ENCODE results near the gene ARPC2. TPM values are rescaled to one million over a fixed set of nuclear protein-coding genes. Genes with fewer than 3 reads are reported as not detected.

ARPC2 gene
- polyA plus RNA-seq, 1 donor from 2014 or later = 167 TPM

DNA sequence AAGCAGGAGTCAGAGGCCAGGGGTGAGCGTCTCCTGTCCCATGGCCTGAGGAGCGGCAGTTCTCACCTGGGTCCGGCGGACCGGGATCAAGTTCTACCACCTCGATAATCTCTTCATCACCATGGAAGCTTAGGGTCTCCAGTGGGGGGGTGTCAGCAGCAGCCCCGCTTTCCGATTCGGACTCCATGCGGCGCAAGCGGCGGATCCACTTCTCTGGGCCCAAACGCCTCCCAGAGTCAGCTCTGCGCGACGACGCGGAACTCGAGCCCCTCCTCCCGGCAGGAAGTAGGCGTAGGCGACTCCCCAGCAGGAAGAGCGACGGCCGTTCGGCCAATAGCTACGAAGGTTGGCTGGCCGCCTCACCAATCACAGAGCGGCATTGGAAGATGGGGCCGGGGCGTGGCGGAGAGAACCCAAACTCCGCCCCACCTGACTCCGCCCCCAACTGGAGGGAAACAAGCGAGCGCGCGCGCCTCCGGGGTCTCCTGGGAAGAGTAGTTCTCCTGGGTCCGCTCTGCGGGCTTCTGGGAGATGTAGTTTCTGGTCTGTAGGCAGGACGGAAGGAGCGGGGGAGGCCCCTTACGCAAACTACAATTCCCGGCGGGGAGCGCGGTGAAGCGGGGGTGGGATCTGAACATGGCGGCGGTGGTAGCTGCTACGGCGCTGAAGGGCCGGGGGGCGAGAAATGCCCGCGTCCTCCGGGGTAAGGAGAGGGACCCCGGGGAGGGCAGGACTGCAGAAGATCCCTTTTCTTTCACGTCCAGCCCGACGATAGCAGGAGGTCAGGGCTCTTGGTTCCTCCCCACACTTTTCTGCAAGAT, 53.1 kb downstream of the ARPC2 start, which contains the start of the genes AAMP and PNKD:
AAMP (minus strand) TSS at position 238 of the 821 bp plus-strand sequence; CDS start at position 187, 51 bp downstream.
PNKD (plus strand) TSS at position 620 of the 821 bp plus-strand sequence; CDS start at position 637, 17 bp downstream.
- Histone ChIP-seq H3K27me3 (ENCODE audit: insufficient read depth, low read depth, low read length) (no peaks in the 10 kb centered on the region), H3K4me2 (ENCODE audit: low read length) (peak within 1 kb of the TSS; percentile 89), H3K9me2 (ENCODE audit: insufficient read depth, low read length) (no peaks in the 10 kb centered on the region), H4K20me1 (ENCODE audit: insufficient read depth) (no peaks in the 10 kb centered on the region), H3K9me3 (ENCODE audit: low read length) (no peaks in the 10 kb centered on the region), H3K4me3 (ENCODE audit: low read length) (peak within 1 kb of the TSS; percentile 78), H3F3A (ENCODE audit: insufficient read depth, low read length, poor library complexity, severe bottlenecking) (no peaks in the 10 kb centered on the region), H3K9ac (ENCODE audit: low read length) (peak within 1 kb of the TSS; percentile 79), H3K79me2 (replicated peaks; ENCODE audit: insufficient read depth, low read length) (peaks cover 9% of the 10 kb centered on the region), H3K27ac (ENCODE audit: low read length) (peak within 1 kb of the TSS; percentile 50), H3K36me3 (ENCODE audit: insufficient read depth, low read length) (no peaks in the 10 kb centered on the region), H2AFZ (ENCODE audit: low read depth, low read length) (peak within 1 kb of the TSS; percentile 59)
- TF ChIP-seq POLR2AphosphoS5 (IDR thresholded peaks at IDR 0.05) (peak; percentile 79), MXI1 (conservative IDR thresholded peaks at IDR 0.05; ENCODE audit: poor library complexity, severe bottlenecking) (peak; percentile 81), SMC3 (conservative IDR thresholded peaks at IDR 0.05; ENCODE audit: poor library complexity) (no peak), RAD21 (conservative IDR thresholded peaks at IDR 0.05) (no peak), EZH2 (IDR thresholded peaks at IDR 0.05; ENCODE audit: borderline replicate concordance, insufficient read depth, low read length, poor library complexity, severe bottlenecking) (no peak), EP300 (conservative IDR thresholded peaks at IDR 0.05; ENCODE audit: poor library complexity, severe bottlenecking) (peak; percentile 28), TAF1 (IDR thresholded peaks at IDR 0.05; ENCODE audit: low read depth) (no peak)
- TF ChIP-seq, protein P1, sequence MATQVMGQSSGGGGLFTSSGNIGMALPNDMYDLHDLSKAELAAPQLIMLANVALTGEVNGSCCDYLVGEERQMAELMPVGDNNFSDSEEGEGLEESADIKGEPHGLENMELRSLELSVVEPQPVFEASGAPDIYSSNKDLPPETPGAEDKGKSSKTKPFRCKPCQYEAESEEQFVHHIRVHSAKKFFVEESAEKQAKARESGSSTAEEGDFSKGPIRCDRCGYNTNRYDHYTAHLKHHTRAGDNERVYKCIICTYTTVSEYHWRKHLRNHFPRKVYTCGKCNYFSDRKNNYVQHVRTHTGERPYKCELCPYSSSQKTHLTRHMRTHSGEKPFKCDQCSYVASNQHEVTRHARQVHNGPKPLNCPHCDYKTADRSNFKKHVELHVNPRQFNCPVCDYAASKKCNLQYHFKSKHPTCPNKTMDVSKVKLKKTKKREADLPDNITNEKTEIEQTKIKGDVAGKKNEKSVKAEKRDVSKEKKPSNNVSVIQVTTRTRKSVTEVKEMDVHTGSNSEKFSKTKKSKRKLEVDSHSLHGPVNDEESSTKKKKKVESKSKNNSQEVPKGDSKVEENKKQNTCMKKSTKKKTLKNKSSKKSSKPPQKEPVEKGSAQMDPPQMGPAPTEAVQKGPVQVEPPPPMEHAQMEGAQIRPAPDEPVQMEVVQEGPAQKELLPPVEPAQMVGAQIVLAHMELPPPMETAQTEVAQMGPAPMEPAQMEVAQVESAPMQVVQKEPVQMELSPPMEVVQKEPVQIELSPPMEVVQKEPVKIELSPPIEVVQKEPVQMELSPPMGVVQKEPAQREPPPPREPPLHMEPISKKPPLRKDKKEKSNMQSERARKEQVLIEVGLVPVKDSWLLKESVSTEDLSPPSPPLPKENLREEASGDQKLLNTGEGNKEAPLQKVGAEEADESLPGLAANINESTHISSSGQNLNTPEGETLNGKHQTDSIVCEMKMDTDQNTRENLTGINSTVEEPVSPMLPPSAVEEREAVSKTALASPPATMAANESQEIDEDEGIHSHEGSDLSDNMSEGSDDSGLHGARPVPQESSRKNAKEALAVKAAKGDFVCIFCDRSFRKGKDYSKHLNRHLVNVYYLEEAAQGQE (IDR thresholded peaks at IDR 0.05; ENCODE audit: borderline replicate concordance) = no peak
- TF ChIP-seq, protein P2, sequence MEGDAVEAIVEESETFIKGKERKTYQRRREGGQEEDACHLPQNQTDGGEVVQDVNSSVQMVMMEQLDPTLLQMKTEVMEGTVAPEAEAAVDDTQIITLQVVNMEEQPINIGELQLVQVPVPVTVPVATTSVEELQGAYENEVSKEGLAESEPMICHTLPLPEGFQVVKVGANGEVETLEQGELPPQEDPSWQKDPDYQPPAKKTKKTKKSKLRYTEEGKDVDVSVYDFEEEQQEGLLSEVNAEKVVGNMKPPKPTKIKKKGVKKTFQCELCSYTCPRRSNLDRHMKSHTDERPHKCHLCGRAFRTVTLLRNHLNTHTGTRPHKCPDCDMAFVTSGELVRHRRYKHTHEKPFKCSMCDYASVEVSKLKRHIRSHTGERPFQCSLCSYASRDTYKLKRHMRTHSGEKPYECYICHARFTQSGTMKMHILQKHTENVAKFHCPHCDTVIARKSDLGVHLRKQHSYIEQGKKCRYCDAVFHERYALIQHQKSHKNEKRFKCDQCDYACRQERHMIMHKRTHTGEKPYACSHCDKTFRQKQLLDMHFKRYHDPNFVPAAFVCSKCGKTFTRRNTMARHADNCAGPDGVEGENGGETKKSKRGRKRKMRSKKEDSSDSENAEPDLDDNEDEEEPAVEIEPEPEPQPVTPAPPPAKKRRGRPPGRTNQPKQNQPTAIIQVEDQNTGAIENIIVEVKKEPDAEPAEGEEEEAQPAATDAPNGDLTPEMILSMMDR (IDR thresholded peaks at IDR 0.05; ENCODE audit: poor library complexity, severe bottlenecking) = peak; percentile 52

DNA sequence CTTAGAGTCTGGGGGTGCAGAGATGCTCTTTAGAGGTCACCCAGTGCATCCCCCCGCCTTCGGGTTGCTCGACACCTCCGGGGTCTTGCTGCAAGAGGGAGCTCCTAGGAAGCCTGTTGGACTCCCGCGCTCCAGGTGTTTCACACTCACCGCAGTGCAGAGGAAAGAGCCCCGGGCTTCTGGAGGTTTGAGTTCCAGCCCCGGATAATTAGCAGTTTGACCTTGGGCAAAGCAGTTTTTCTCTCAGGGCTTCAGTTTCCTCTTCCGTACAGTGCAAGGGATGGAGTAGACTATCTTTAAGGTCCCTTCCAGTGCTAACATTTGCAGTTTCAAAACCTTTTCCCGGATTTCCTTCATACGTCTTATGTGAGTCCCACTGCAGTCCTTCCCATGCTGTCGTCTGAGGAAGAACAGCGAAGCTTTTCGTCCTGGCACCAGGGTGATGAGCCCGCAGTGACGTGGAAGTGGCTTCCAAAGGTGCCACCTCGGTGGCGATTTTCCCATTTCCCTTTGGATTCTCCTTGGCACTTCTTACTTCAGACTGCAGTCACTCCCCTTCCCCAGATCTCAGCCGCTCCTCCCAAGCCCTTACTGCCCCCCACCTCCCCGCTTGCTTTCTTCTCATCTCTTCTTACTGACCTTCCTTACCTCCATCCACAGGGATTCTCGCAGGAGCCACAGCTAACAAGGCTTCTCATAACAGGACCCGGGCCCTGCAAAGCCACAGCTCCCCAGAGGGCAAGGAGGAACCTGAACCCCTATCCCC, 53.9 kb downstream of the ARPC2 start:
- no peaks in the 10 kb centered on the region for H3K9me2 ChIP-seq (ENCODE audit: insufficient read depth, low read length)
- H3K79me2 ChIP-seq (replicated peaks; ENCODE audit: insufficient read depth, low read length) = peaks cover 9% of the 10 kb centered on the region
- no peaks in the 10 kb centered on the region for H3K27me3 ChIP-seq (ENCODE audit: insufficient read depth, low read depth, low read length)
- H3K9me3 ChIP-seq (ENCODE audit: low read length) = no peaks in the 10 kb centered on the region
- TF ChIP-seq POLR2AphosphoS5 (IDR thresholded peaks at IDR 0.05) = no peak
- no peak for TF ChIP-seq RAD21 (conservative IDR thresholded peaks at IDR 0.05)
- TF ChIP-seq SMC3 (conservative IDR thresholded peaks at IDR 0.05; ENCODE audit: poor library complexity) = no peak
- TF ChIP-seq, protein P1 (IDR thresholded peaks at IDR 0.05; ENCODE audit: borderline replicate concordance) = no peak
- TF ChIP-seq, protein P2 (IDR thresholded peaks at IDR 0.05; ENCODE audit: poor library complexity, severe bottlenecking) = no peak
- no peak for TF ChIP-seq MXI1 (conservative IDR thresholded peaks at IDR 0.05; ENCODE audit: poor library complexity, severe bottlenecking)
- TF ChIP-seq EZH2 (IDR thresholded peaks at IDR 0.05; ENCODE audit: borderline replicate concordance, insufficient read depth, low read length, poor library complexity, severe bottlenecking) = no peak
- H3K9ac ChIP-seq (ENCODE audit: low read length) = peak overlapping the region; percentile 70
- H3K36me3 ChIP-seq (ENCODE audit: insufficient read depth, low read length) = no peaks in the 10 kb centered on the region
- peak overlapping the region; percentile 59 for H2AFZ ChIP-seq (ENCODE audit: low read depth, low read length)
- peak overlapping the region; percentile 31 for H3K27ac ChIP-seq (ENCODE audit: low read length)
- peak overlapping the region; percentile 54 for H3K4me2 ChIP-seq (ENCODE audit: low read length)
- peak overlapping the region; percentile 78 for H3K4me3 ChIP-seq (ENCODE audit: low read length)
- H3F3A ChIP-seq (ENCODE audit: insufficient read depth, low read length, poor library complexity, severe bottlenecking) = no peaks in the 10 kb centered on the region
- H4K20me1 ChIP-seq (ENCODE audit: insufficient read depth) = no peaks in the 10 kb centered on the region
